Stimulated activated CD8-positive, alpha-beta memory T cell treated with anti-CD3 and anti-CD28 coated beads, Interleukin-2, amount 100 ng/mL, for 48 hours (primary cell): ENCODE measurements around the gene IFT172.

Experiments used
- DNase-seq, 2 donors: peaks; one replicate each; pipeline ENCODE4 v3.0.0-alpha.2; 2020; ENCODE audit warnings: low read depth in 2 of 2

IFT172 gene

DNA sequence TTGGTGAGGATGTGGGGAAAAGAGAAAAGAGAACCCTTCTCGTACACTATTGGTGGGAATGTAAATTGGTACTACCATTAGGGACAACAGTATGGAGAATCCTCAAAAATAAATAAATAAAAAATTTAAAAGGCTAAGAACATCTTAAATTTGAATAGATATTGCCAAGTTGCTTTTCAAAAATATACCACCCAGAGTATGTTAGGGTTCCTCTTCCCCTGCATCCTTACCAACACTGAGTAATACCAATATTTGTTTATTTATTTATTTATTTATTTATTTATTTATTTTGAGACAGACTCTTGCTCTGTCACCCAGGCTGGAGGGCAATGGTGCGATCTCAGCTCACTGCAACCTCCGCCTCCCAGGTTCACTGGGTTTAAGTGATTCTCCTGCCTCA lies 66.6 kb downstream of the IFT172 start:
- DNase-seq = no peak

GRCh38 chr2:27421660-27422250 lies 67.8 kb downstream of the IFT172 start:
- DNase-seq = no peak

DNA sequence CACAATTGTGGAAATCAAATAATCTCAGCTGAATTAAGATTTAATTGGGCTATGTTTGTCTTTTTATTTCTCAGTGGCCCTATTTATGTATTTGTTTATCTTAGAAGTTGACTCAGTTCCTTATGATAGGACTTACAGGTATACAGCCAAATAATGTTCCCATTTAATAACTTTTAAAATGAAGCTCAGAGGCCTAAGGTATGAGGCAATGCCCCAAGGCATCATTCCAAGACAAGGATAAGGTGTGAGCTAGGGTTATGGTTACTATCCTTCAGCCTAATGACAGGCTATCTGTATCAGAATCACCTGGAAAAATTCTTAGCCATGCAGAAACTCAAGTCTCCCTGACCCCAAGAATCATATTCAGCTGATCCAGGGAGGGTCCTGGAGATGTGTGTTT lies 68.5 kb downstream of the IFT172 start:
- no peak for DNase-seq

GRCh38 chr2:27416151-27416550 lies 73.4 kb downstream of the IFT172 start:
- DNase-seq = no peak

- DNase-seq = no peak
Measured at GRCh38 chr2:27412419-27413152, 77.0 kb downstream of the IFT172 start.

GRCh38 chr2:27409321-27410073 lies 80.0 kb downstream of the IFT172 start, which contains the start of gene PPM1G:
PPM1G (minus strand) TSS chr2:27409591; CDS start chr2:27409422, 169 bp downstream.
- DNase-seq = peak; percentile 97 to 98

GRCh38 chr2:27408601-27409320 lies 80.8 kb downstream of the IFT172 start:
- DNase-seq = peak in 1 of 2 donors; percentile 17

DNA sequence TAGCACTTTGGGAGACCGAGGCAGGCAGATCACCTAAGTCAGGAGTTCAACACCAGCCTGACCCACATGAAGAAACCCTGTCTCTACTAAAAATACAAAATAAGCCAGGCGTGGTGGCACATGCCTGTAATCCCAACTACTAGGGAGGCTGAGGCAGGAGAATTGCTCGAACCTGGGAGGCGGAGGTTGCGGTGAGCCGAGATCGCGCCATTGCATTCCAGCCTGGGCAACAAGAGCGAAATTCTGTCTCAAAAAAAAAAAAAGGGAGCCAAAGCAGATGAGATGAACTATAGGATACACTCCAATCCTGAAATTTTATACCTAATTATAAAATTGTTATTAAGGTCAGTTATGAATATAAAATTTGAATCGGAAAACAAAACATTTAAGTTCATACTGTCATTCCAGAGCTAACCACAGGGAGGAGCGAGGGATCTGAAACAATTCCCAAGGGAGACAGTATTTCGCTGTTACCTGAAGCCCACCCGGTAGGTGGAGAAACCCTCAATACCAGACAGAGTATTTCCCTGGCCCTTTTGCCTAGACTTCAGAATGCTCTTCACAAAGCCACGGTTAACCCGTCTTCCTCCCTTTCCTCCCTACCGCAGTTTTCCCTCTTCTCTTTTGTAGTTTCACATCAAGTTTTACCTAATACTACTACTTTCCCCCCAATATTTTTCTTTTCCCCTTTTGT lies 81.6 kb downstream of the IFT172 start:
- no peak for DNase-seq

DNA sequence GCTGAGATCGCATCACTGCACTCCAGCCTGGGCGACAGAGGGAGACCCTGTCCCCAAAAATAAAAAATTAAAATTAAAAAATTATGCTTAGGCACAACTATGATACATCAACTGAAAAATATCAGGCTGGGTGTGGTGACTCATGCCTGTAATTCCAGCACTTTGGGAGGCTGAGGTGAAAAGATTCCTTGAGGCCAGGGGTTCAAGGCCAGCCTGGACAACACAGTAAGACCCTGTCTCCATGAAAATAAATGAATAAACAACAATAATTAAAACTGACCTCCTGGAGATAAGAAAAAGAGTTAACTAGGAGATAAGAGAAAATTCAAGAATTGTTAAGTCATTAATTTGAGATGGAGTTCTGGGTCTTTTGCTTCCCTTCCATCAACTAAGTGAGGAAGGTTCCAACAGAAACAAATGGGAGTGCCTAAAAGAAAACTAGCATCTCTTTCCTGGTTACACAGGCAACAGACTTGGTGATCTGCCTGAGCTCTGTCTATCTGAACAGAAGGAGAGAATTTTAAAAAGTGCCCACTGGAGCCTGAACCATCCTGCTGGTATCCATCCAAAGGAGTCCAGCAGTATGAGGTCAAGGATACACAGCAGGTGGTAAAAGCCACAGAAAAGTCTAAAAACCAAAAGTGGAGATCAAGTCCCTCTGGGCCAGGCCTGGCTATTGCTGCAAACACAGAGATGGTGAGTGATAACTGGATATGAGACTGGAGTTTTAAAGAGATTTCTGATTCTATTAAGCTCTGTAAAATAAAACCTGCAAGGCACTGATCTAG lies 89.0 kb downstream of the IFT172 start:
- DNase-seq = no peak

DNA sequence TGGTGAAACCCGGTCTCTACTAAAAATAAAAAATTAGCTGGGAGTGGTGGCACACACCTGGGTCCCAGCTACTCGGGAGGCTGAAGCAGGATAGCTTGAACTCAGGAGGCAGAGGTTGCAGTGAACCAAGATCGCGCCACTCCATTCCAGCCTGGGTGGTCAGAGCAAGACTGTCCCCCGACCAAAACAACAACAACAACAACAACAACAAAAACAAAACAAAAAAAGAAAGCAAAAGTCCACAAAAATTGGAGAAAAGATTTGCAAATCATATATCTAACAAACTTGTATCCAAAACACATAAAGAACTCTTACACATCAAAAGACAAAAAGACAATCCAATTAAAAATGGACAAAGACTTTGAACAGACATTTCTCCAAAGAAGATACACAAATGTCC lies 90.6 kb downstream of the IFT172 start:
- no peak for DNase-seq
